GM12892 (cell line): ENCODE data around the gene KIF6.

ENCODE experiments used
- POLR2A ChIP-seq: IDR thresholded peaks from 2 replicates; pipeline ENCODE4 v1.6.1; 2011; ENCODE audit warnings: low read depth, low read length, control low read depth
- POLR2AphosphoS5 ChIP-seq: IDR thresholded peaks from 2 replicates; pipeline ENCODE4 v1.6.1; 2011; ENCODE audit warnings: low read depth, low read length, control low read depth
- TAF1 ChIP-seq: IDR thresholded peaks from 2 replicates; pipeline ENCODE4 v1.6.1; 2011; ENCODE audit warnings: low read depth, mild to moderate bottlenecking, control low read depth, low read length, borderline replicate concordance

- TF ChIP-seq POLR2AphosphoS5, result no peak
- no peak for TF ChIP-seq POLR2A
- TF ChIP-seq TAF1, result no peak
Observed at GRCh38 chr6:39563566-39564311, 161.5 kb downstream of the KIF6 start.
